Measurements from ENCODE around the gene SLC31A1.

DNA sequence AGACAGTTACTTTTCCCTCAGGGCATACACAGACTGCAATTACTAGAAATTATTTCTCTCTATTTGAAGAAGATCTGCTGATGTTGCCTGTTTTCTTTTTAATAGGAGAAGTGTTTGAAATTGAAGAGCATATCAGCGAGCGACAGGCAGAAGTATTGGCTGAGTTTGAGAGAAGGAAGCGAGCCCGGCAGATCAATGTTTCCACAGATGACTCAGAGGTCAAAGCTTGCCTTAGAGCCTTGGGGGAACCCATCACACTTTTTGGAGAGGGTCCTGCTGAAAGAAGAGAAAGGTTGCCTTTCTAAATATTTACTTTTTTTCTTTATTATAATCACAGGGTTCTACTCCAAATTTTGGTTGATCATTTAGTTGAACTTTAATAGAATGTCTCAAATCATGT, 57.5 kb downstream of the SLC31A1 start:
- TF ChIP-seq, protein P1, sequence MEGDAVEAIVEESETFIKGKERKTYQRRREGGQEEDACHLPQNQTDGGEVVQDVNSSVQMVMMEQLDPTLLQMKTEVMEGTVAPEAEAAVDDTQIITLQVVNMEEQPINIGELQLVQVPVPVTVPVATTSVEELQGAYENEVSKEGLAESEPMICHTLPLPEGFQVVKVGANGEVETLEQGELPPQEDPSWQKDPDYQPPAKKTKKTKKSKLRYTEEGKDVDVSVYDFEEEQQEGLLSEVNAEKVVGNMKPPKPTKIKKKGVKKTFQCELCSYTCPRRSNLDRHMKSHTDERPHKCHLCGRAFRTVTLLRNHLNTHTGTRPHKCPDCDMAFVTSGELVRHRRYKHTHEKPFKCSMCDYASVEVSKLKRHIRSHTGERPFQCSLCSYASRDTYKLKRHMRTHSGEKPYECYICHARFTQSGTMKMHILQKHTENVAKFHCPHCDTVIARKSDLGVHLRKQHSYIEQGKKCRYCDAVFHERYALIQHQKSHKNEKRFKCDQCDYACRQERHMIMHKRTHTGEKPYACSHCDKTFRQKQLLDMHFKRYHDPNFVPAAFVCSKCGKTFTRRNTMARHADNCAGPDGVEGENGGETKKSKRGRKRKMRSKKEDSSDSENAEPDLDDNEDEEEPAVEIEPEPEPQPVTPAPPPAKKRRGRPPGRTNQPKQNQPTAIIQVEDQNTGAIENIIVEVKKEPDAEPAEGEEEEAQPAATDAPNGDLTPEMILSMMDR (IDR thresholded peaks at IDR 0.05 in 8 of 11, conservative IDR thresholded peaks at IDR 0.05 in 3 of 11), result no peak
- TF ChIP-seq POLR2A (IDR thresholded peaks at IDR 0.05), result no peak
